Measurements from ENCODE around the gene INPP5A.

DNA sequence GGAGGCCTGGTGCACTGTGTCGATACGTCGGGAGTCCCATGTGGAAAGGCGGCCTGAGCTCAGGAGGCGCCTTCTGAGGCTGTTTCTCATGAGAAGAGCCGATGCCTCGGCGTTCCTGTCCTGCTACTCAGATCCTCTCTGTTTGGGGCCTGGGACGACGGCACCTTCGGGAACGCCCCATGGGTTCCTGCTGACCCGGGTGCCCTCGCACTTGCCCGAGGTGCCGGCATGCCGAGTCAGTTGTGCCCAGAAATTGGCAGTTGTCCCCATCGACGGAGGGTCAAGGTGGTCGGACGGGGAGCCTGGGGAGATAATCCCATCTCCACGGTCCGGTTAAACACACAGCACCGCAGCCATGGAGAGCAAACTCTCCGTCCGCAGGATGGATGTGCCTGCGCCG, 215.4 kb downstream of the INPP5A start:
- TF ChIP-seq CTCF (IDR thresholded peaks at IDR 0.05), result no peak
- TF ChIP-seq POLR2A (IDR thresholded peaks at IDR 0.05), result no peak
